ENCODE results near the gene KCTD2. TPM values are rescaled to one million over a fixed set of nuclear protein-coding genes. Genes with fewer than 3 reads are reported as not detected.

Gene KCTD2
- total and polyA plus RNA-seq, 2 of the 13 experiments (the other 11 are each of a cell fraction or from before 2014, with no cell fraction given), result 28.3 to 32.6 TPM

DNA sequence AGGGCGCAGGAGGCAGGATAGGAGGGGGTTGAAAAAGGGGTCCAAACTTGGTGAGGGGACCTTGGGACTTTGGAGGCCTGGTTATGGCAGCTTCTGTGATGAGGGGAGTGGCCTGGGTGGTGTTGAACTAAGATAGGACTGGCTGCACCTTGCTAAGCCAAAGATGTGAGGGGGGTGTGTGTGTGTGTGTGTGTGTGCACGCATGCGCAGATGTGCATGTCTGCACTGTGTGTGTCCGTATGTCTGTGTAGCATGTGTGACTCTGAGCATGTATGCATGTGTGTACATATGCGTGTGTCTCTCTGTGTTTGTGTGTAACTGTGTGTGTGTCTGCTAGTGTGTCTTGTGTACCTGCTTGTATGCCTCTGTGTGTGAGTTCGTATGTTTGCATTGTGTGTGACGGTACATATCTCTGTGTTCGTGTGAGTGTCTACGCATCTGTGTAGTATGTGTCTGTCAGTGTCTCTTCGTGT is 44.9 kb downstream of the KCTD2 start (continued):
- TF ChIP-seq BATF2 (CRISPR knock-in tag; IDR thresholded peaks at IDR 0.05) (0 out of 2 replicates have a peak, but pooled peaks have one; percentile 37), ATF7 (IDR thresholded peaks at IDR 0.05) (0 out of 2 replicates have a peak, but pooled peaks have one; percentile 13), ATF7 (CRISPR knock-in tag; IDR thresholded peaks at IDR 0.05) (no peak), ZNF468 (CRISPR knock-in tag; IDR thresholded peaks at IDR 0.05) (peak; percentile 53; the same call in 1 of the 2 replicates), TARDBP (CRISPR knock-in tag; IDR thresholded peaks at IDR 0.05) (0 out of 2 replicates have a peak, but pooled peaks have one; percentile 28), JUNB (CRISPR knock-in tag; IDR thresholded peaks at IDR 0.05; ENCODE audit: borderline replicate concordance) (peak; percentile 49; the same call in 1 of the 2 replicates), ZNF274 (CRISPR knock-in tag; IDR thresholded peaks at IDR 0.05) (no peak), PAWR (CRISPR knock-in tag; IDR thresholded peaks at IDR 0.05; ENCODE audit: borderline replicate concordance) (0 out of 2 replicates have a peak, but pooled peaks have one; percentile 23), CC2D1A (CRISPR knock-in tag; IDR thresholded peaks at IDR 0.05) (no peak), LCORL (IDR thresholded peaks at IDR 0.05) (peak; percentile 47; the same call in 1 of the 2 replicates), LCORL (CRISPR knock-in tag; IDR thresholded peaks at IDR 0.05) (no peak), TMF1 (CRISPR knock-in tag; IDR thresholded peaks at IDR 0.05; ENCODE audit: low read depth) (0 out of 2 replicates have a peak, but pooled peaks have one; percentile 2), RCOR2 (CRISPR knock-in tag; IDR thresholded peaks at IDR 0.05) (no peak), ZNF660 (CRISPR knock-in tag; IDR thresholded peaks at IDR 0.05; ENCODE audit: borderline replicate concordance, low read depth) (0 out of 2 replicates have a peak, but pooled peaks have one; percentile 44), FLYWCH1 (CRISPR knock-in tag; IDR thresholded peaks at IDR 0.05) (0 out of 2 replicates have a peak, but pooled peaks have one; percentile 7), GLI4 (CRISPR knock-in tag; IDR thresholded peaks at IDR 0.05; ENCODE audit: borderline replicate concordance) (0 out of 2 replicates have a peak, but pooled peaks have one; percentile 43), DPF2 (CRISPR knock-in tag; IDR thresholded peaks at IDR 0.05; ENCODE audit: borderline replicate concordance, low read depth) (no peak)
- TF ChIP-seq, protein P1, sequence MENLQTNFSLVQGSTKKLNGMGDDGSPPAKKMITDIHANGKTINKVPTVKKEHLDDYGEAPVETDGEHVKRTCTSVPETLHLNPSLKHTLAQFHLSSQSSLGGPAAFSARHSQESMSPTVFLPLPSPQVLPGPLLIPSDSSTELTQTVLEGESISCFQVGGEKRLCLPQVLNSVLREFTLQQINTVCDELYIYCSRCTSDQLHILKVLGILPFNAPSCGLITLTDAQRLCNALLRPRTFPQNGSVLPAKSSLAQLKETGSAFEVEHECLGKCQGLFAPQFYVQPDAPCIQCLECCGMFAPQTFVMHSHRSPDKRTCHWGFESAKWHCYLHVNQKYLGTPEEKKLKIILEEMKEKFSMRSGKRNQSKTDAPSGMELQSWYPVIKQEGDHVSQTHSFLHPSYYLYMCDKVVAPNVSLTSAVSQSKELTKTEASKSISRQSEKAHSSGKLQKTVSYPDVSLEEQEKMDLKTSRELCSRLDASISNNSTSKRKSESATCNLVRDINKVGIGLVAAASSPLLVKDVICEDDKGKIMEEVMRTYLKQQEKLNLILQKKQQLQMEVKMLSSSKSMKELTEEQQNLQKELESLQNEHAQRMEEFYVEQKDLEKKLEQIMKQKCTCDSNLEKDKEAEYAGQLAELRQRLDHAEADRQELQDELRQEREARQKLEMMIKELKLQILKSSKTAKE (CRISPR knock-in tag; IDR thresholded peaks at IDR 0.05; ENCODE audit: borderline replicate concordance), result peak; percentile 51; the same call in 1 of the 2 replicates

Data from HepG2 (cell line).